ENCODE results near the gene MFAP4. TPM values are rescaled to one million over a fixed set of nuclear protein-coding genes. Genes with fewer than 3 reads are reported as not detected.

The MFAP4 gene, protein sequence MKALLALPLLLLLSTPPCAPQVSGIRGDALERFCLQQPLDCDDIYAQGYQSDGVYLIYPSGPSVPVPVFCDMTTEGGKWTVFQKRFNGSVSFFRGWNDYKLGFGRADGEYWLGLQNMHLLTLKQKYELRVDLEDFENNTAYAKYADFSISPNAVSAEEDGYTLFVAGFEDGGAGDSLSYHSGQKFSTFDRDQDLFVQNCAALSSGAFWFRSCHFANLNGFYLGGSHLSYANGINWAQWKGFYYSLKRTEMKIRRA
- total RNA-seq: 77.4 TPM

DNA sequence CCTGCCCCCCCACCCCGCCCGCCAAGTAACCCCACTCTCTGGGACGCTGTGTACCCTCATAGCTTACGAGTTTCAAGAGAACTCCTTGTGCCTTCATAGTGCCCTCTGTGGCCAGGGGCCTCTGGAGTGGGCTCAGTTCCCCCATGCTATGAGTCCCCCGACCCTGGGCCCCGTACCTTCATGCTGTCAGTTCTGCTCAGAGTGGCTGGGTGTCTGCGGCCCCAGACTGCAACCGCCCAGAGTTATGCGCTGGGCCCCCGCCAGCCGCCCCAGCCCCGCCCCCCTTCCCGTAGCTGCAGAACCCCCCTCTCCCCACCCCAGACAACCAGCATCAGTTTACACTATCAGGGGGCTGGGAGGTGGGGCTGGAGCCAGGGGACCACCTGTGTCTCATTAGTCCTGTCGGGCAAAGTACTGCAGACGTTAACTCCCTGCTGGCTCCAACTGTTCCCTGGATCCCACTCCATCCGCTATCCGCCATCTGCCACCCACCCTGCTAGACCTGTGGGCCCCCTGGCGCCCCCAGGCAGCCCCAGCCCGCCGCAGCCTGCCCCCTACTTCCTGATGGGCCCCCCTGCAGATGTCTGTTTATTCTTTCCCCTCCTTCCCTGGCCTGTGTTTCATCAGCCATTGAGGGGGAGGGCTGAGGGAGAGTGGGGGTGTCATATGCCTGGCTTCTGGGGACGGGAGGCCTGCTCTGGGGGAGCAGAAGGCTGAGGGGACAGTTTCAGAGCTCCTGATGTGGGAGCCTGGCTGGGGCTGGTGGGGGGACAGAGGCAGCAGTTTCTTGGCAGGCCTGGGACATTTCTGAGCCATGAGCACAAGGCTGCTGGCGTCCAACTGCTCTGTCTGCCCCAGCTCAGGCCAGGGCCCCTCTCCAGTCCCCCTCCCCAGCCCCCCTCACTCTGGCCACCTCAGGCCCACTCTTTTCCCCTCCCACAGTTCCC is at the start of gene MFAP4:
MFAP4 (minus strand) TSS at position 217 of the 947 bp plus-strand sequence; CDS start at position 182, 35 bp downstream.
- peak; percentile 98 for DNase-seq

DNA sequence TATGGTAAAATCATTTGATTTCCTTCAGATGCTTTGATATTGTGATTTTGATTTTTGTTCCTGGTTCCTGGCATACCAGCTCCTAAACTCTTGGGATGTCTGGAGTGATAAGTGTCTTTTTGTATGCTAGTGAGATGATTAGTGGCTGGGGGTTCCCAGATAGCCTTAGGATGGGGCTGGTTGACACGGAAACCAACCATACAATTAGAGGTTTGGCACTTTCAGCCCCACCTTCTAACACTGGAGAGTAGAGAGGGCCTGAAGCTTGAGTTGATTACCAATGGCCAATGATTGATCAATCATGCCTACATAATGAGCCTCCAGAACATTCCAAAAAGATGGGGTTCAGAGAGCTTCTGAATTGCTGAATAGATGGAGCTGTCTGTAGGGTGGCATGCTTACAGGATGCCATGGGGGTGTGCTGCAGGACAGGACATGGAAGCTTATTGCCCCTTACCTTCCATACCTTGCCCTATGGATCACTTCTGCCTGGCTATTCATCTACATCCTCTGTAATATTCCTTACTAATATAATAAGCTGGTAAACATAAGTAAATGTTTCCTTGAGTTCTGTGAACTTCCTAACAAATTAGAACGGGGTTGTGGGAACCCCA is 46.8 kb upstream of the MFAP4 start:
- DNase-seq: no peak

DNA sequence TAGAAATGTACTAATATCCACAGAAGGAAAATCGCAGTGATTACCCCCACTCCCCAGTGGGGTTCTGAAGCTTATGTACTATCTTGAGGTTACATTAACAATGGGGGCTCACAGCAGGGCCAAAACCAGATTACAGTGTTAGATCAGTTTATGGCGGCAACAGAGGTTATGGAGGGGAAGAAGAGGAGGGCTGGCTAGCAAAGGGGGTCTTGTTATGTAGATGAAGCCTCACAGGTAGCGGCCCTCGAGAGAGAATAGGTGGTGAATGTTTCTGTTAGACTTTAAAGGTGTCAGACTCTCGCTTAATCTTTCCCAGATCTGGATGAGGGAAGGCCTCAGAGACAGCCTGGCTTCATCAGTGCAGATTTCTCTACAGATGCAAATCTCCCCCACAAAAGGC is 46.3 kb upstream of the MFAP4 start:
- DNase-seq: no peak

DNA sequence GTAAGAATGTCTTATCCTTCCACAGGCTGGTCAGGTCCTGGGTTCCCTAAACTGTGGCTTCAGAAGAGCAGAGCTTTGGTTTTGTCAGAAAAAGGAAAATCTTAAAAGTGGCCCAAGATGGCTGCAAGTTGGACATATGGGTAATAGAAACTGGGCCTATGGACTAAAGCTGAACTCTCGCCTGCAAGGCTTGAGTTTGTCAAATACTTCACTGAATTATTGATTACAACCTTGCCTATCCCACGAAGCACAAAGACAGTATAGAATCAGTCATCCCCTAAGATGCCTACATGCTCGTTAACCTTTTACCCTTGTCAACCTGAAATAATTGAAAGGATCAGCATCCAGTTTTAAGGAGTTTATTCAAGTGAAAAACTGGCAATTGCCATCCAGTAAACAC is 44.7 kb upstream of the MFAP4 start:
- DNase-seq: no peak

DNA sequence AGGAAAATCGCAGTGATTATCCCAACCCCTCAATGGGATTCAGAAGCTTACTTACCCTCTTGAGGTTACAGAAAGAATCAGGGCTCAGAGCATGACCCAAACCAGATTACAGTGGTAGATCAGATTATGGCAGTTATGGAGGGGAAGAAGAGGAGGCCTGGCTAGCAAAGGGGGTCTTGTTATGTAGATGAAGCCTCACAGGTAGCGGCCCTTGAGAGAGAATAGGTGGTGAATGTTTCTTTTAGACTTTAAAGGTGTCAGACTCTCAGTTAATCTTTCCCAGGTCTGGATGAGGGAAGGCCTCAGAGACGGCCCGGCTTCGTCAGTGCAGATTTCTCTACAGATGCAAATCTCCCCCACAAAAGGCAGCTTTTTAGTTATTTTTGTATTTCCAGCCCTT is 39.6 kb upstream of the MFAP4 start:
- no peak for DNase-seq

DNA sequence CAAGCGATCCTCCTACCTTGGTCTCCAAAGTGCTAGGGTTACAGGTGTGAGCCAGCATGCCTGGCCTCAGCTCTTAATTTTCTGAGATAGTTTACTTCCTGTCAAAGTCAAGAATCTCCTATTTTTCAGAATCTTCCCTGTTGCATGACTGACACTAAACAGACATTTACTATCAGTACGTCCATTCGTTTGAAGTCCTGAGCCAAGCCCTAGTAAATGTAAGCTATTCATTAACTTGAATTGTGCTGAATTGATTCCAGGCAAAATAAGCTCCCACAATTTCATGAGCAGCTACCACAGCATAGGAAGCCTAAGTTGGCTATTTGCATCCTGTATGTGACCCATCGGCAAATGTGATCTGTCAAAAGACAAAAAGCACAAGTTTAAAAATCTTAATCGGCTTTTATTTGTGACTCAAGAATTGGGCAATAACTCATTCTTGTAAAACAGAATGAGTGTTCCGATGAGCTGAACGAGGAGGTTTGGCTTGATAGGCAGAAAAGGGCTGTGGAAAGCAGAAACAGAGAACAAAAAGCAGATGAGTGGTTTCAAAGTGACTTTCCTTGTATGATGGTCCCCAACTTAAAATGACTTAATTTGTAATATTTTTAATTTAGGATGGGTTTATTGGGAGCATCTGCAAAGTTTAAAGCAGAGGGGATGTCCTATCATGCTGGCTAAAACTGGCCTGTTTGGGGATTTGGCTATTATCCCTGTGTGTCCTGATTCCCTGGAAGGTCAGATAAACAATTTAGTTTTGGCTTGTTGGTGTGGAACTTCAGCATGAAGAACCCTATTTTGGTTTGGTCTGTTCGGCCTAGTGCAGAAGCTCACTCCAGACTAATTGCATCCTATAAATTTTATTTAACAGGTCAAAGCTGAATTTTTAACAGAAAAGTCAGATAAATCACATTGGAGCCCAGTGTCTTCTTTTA is 38.2 kb upstream of the MFAP4 start:
- DNase-seq: no peak

DNA sequence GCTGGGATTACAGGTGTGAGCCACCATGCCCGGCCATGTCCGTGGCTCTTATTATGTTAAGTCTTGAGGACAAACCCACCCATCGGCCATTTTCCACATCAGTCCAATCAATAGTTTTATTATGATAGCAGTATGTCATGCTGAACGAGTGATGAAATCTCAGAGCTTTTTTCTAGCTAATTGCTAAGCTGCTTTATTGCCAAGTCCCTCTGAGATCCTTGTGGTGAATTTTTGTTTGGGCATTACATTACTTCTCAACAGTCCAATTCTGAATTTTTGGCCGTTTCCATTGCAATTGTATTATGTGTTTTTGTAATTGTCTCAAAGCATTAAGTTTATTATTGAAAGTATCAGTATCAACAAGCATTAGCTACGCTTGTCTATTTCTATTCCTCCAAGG is 34.9 kb upstream of the MFAP4 start:
- peak; percentile 38 for DNase-seq

DNA sequence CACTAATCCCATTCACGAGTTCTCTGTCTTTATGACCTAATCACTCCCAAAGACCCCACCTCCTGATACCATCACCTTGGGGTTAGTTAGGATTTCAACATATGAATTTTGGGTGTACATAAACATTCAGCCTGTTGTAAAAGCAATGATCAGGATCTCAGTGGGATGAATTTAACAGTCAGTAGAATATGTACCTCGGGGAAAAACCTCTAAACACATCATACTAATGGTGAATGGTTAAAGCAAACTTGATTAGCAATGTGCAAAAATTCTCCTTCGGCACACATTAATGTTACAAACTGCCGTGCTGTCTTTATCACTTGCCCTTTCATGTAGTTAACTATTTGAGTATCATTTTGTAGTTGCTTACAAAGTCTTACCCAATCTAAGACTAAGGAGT is 34.2 kb upstream of the MFAP4 start:
- DNase-seq: no peak

DNA sequence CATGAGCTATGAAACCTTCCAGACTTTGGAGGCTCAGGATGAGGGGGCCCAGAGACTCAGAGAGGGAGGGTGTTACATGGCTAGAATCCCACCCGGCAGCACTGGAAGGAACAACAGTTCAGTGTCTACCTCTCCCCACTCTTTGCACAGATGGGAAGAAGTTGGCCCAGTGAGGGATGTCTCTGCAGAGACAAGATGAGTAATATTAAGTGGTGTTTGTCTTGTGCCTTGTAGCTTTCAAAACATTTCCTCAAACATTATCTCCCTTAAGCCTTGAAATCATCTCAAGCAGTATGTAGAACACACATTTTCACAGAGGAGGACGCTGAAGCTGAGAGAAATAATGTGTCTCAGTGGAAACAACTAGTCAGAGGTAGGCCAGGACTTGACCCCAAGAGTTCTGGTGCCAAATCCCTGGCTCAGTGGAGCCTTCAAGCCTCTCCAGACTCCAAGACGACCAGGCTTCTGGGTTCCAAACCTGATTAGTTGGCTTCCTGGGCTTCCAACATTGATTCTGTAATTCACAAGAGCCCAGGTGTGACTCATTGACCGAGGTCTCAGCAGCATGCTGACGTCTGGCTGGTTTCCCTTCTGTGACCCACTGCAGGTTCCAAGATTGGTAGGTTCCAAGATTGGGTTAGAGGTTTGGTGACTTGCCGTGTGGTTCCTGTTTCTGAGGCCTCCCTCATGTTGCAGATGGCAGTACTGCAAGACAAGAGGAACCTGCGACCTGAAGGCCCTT is 31.4 kb upstream of the MFAP4 start:
- peak; percentile 82 for DNase-seq

DNA sequence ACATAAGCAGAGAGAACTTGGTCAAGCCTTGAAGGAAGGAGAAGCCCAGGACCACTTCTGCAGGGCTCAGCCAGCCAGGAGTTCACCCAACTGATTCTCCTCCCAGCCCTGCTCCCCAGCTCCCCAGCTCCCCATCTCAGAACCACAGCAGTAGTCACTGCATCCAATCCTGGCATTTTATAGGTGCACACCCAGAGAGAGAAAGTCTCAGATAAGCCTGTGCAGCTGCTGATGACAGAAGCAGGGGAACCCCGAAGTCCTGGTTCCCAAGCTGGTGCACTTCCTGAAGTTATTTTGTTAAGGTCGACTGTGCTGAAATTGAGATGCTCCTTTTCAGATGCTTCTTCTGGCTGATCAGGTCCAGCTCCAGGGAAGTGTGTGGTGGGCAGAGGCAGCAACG is 30.6 kb upstream of the MFAP4 start:
- DNase-seq: no peak

DNA sequence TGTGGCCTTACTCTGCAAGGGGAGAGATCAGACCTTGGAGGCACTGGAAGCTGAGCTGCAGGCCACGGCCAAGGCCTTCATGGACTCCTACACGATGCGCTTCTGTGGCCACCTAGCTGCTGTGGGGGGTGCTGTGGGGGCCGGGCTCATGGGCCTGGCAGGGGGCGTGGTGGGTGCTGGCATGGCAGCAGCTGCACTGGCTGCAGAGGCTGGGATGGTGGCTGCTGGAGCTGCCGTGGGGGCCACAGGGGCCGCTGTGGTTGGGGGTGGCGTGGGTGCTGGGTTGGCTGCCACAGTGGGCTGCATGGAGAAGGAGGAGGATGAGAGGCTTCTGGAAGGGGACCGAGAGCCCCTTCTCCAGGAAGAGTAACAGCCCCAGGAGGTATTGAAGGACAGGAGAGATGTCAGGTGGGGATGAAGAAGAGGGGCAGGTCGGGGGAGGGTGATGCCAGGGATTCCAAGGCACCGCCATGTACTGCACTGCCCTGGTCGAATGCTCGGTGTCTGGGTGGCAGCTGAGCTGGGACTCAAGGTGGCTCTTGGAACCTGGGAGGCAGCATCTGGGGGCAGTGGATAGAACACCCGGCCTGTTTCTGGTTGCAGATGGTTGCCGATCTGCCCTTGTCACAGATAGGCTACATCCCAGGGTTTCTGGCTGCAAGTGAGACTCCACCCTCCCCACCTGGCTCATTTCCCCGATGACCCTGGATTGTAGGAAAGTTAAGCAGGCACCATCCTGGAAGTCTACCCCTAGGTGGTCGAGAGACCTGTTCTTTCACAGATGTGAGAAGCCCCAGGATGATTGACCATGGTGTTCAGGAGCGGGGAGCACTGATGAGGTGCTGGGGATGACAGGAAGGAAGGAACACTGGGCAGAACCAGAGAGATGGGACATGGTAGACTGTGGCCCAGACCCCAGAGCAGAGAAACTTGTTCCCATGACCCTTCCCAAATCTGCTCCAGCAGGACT is 29.1 kb upstream of the MFAP4 start:
- DNase-seq: no peak

DNA sequence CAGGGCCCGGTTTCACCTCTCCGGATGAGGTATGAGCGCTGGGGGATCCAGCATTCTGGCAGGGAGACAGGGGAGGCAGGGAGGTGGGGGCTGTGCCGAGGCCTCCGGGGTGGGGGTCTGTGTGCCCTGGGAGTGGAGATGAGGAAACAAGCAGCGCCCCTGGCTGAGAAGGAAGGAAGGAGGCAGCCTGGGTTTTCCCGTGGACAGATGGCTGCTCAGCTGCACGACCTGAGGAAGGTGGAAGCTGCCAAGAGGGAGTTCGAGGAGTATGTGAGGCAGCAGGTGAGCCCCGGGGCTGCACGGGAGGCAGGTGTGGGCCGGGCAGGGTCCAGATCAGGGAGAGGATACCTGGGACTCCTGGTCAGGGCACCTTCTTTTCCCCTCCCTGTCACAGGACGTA is 28.3 kb upstream of the MFAP4 start:
- no peak for DNase-seq

DNA sequence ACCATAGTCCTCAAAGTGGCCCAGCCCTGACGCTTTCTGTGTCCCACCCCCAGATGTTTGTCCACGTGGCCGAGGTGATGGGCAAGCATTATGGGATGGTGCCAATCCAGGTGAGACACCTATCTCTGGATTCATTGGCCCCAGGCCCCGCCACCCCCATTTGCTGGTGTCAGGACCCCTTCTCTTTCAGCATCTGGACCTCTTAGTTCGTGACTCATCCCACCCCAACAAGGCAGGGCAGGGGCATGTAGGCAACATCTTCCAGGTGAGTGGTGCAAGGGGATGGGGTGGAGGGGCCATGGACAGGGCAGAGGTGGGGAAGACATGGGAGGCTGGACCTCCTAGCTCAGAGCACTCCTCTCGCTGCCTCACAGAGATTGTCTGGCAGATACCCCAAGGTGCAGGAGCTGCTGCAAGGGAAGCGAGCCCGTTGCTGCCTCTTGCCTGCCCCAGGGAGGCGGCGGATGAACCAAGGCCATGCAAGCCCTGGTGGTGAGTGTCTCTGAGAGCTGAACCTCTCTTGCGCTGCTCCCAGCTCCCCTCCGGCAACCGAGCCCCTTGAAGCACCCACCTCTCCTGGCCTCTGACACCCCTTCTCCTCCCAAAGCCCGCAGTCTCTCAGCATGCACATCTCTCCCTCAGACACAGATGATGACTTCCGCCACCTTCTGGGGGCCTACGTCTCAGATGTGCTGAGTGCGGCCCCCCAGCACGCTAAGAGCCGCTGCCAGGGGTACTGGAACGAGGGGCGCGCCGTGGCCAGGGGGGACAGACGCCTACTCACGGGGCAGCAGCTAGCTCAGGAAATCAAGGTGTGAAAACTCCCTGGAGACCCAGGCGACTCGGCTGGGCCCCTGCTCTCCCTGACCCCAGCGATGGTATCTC is 27.6 kb upstream of the MFAP4 start:
- DNase-seq: no peak

DNA sequence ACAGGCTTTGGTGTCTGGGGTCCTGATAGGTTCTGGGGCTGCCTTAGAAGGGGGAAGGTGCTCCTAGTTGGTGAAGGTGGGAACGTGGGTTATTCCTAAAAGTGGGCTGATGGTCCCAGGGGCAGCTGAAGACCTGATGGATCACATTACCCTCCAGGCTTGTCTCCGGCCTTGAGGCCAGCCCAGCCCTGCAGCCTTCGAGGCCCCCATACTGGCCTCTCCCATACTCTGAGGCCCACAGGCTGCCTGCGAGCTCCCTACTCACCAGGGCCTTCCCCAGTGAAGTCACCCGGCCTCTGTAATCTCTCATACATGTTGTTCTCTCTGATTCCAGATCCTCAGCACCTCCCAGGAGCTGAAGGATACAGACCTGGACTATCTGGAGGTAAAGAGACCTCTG is 26.8 kb upstream of the MFAP4 start:
- DNase-seq: no peak

DNA sequence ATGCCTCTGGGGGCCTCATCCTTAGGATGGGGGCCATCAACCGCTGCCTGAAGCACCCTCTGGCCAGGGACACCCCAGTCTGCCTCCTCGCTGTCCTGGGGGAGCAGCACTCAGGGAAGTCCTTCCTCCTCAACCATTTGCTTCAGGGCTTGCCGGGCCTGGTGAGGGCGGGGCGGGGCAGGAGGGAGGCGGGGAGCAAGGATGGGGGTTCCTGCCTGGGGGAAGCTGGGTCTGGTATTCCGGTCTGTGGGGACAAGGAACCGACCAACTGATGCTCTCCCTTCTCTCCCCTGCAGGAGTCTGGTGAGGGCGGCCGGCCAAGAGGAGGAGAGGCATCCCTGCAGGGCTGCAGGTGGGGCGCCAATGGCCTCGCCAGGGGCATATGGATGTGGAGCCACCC is 26.0 kb upstream of the MFAP4 start:
- DNase-seq: no peak

DNA sequence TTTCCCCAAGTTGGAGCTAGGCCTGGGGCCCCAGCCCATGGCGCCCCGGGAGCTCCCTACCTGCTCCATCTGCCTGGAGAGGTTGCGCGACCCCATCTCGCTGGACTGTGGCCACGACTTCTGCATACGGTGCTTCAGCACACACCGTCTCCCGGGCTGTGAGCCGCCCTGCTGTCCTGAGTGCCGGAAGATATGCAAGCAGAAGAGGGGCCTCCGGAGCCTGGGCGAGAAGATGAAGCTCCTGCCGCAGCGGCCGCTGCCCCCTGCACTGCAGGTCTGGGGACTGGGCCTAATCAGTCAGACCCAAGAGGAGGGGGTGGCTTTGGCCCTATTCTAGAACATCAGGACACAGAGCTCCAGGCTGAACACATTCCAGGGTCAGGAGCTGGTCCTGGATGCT is 25.5 kb upstream of the MFAP4 start:
- no peak for DNase-seq

DNA sequence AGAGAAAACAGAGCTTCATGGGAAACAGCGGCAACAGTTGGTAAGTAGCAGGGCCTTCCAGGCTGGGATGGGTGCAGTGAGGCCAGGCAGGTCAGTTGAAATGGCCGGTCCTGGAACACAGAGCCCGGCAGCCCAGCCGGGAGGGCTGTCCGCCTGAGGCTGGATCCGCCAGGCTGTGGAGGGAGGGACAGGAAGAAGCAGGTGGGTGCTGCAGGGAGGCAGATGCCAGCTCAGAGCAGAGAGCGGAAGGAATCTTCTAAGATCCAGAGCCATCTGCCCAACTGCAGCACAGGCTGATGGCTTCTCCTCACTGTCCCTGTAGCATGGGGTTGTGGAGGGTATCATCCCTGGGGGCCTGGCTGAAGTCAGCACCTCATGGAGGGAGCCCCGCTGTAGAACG is 24.6 kb upstream of the MFAP4 start:
- peak; percentile 43 for DNase-seq

DNA sequence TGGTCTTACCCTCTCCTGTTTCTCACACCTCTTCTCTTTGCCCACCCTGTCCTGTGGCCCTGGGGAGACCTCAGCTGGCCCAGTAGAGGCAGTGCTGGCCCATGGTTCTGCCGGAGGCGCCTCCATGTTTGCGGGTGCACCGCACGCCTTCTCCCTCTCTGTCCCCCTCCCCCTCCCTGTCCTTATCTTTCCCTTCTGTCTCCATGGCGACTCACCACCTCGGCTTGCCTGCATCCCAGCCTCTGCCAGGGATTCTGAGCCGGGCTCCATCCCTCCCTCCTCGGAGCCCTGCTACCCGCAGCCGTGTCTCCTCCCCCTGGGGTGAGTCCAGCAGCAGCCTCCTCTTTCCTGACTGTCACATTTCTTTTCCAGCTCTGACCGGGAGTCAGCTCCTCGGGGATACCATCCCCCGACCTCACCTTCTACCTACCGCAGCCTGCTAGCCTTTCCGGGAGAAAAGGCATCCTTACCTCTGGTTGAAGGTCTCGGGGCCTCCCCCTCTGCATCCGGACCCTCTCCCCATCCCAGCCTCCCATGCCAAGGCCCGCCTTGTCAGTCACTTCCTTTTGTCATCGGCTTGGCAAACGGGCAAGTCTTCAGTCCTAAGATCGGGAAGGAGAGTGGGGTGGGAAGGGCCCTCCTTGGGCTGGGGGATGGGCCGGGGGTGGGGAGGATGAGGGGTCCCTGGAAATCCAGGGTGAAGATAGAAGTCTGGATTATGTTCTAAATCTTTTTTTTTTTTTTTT is 24.1 kb upstream of the MFAP4 start, which contains the start of gene RNF112:
RNF112 (plus strand) TSS at position 358 of the 746 bp plus-strand sequence; CDS start at position 535, 177 bp downstream.
- DNase-seq: no peak

All from tongue (tissue), 2 donors.